ENCODE data around the gene CD84. TPM values are rescaled to one million over a fixed set of nuclear protein-coding genes. Genes with fewer than 3 reads are reported as not detected.

Gene CD84
- total RNA-seq, 6 experiments from 2014 or later = 2.4 to 11.1 (median 3.4) TPM

- Histone ChIP-seq H3K27me3 (no peaks in the 10 kb centered on the region), H3K4me3 (no peak overlapping the region), H3K36me3 (no peaks in the 10 kb centered on the region), H3K4me1 (no peaks in the 10 kb centered on the region), H3K9me3 (no peaks in the 10 kb centered on the region), H3K27ac (no peak overlapping the region)
- WGBS (ENCODE audit: insufficient coverage, low coverage, low lambda C conversion rate, missing lambda C conversion rate) = 65% methylated on average over 8 of the region's 10 CpGs
- no peak for ATAC-seq
- no peak for DNase-seq
- TF ChIP-seq, protein P1, sequence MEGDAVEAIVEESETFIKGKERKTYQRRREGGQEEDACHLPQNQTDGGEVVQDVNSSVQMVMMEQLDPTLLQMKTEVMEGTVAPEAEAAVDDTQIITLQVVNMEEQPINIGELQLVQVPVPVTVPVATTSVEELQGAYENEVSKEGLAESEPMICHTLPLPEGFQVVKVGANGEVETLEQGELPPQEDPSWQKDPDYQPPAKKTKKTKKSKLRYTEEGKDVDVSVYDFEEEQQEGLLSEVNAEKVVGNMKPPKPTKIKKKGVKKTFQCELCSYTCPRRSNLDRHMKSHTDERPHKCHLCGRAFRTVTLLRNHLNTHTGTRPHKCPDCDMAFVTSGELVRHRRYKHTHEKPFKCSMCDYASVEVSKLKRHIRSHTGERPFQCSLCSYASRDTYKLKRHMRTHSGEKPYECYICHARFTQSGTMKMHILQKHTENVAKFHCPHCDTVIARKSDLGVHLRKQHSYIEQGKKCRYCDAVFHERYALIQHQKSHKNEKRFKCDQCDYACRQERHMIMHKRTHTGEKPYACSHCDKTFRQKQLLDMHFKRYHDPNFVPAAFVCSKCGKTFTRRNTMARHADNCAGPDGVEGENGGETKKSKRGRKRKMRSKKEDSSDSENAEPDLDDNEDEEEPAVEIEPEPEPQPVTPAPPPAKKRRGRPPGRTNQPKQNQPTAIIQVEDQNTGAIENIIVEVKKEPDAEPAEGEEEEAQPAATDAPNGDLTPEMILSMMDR (IDR thresholded peaks at IDR 0.05) = no peak
- TF ChIP-seq POLR2A (IDR thresholded peaks at IDR 0.05) = no peak
- intact Hi-C loops (cut with DNase I) = no loop called here
Measured at GRCh38 chr1:160625725-160626498, 46.6 kb upstream of the CD84 start.

DNA sequence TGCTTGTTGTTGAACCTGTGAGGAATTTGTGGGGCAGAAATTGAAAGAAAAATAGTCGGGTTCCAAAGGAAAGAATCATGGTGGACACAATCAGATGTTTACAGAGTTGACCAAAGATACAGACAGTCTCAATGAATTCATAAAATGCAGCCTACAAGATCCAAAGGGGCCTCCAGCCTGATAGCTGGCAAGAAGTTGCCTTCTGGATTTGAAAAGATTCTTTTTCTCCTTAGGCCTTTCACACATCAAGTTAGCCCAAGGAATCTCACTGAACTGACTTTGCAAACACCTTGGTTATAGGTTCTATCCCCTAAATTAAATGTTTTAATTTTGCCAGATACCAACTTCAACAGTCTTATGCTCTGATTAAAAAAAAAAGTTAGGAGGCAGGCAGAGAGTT is 46.0 kb upstream of the CD84 start:
- ATAC-seq = no peak
- no peak overlapping the region for H3K27ac ChIP-seq

DNA sequence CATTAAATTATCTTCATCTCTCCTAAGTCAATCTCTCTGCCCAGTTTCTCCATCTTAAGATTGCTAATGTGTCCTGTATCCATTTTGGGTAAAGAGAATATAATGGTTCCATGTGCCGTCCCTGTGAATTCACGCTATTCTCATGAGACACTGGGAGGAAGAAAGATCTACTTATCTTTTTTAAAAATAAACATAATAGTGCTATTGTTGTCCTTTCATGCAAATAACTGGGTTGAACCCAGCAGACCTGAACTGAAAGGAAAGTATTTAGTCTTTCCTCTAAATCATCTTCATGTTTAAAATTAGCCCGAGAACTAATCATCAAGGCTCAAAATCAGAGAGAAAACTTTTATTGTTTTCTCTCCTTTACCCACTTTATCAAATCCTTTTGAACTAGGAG is 45.2 kb upstream of the CD84 start:
- ATAC-seq (no peak), DNase-seq (no peak)
- H3K27ac ChIP-seq = no peak overlapping the region
- H3K4me1 ChIP-seq = no peaks in the 10 kb centered on the region
- intact Hi-C loops (cut with DNase I) = no loop called here
- 85% methylated on average over 3 of the region's 3 CpGs for WGBS (ENCODE audit: insufficient coverage, low coverage, low lambda C conversion rate, missing lambda C conversion rate)
- H3K36me3 ChIP-seq = no peaks in the 10 kb centered on the region
- no peak overlapping the region for H3K4me3 ChIP-seq
- H3K9me3 ChIP-seq = no peaks in the 10 kb centered on the region
- H3K27me3 ChIP-seq = no peaks in the 10 kb centered on the region
- TF ChIP-seq, protein P1 (IDR thresholded peaks at IDR 0.05) = no peak
- no peak for TF ChIP-seq POLR2A (IDR thresholded peaks at IDR 0.05)

More for the DNA sequence above, 46.0 kb upstream of the CD84 start:
- DNase-seq = no peak
- no peaks in the 10 kb centered on the region for H3K27me3 ChIP-seq
- intact Hi-C loops (cut with DNase I) = no loop called here
- H3K4me1 ChIP-seq = no peaks in the 10 kb centered on the region
- no peaks in the 10 kb centered on the region for H3K36me3 ChIP-seq
- H3K9me3 ChIP-seq = no peaks in the 10 kb centered on the region
- H3K4me3 ChIP-seq = no peak overlapping the region
- TF ChIP-seq, protein P1 (IDR thresholded peaks at IDR 0.05) = no peak
- TF ChIP-seq POLR2A (IDR thresholded peaks at IDR 0.05) = no peak
- WGBS (ENCODE audit: insufficient coverage, low coverage, low lambda C conversion rate, missing lambda C conversion rate) = 67% methylated on average over 1 of the region's 1 CpG

GRCh38 chr1:160623862-160624261 is 44.6 kb upstream of the CD84 start:
- Histone ChIP-seq H3K4me3 (no peak overlapping the region), H3K9me3 (no peaks in the 10 kb centered on the region), H3K27me3 (no peaks in the 10 kb centered on the region), H3K4me1 (no peaks in the 10 kb centered on the region), H3K27ac (no peak overlapping the region), H3K36me3 (no peaks in the 10 kb centered on the region)
- intact Hi-C loops (cut with DNase I) = no loop called here
- WGBS (ENCODE audit: insufficient coverage, low coverage, low lambda C conversion rate, missing lambda C conversion rate) = 57% methylated on average over 1 of the region's 1 CpG
- ATAC-seq (no peak), DNase-seq (no peak)
- TF ChIP-seq, protein P1 (IDR thresholded peaks at IDR 0.05) = no peak
- TF ChIP-seq POLR2A (IDR thresholded peaks at IDR 0.05) = no peak

Measured in right lobe of liver (tissue), 6 donors.